Omental fat pad (tissue), 4 donors: ENCODE data around the gene ILK. TPM values are rescaled to one million over a fixed set of nuclear protein-coding genes. Genes with fewer than 3 reads are reported as not detected.

Experiments used
- ATAC-seq: fragments of 150-250 bp; one replicate; pipeline ENCODE4 v1.9.1; 2016; ENCODE audit warnings: mild to moderate bottlenecking, moderate library complexity; ENCODE audit not compliant: low FRiP score
- DNase-seq: peaks from one replicate; pipeline ENCODE4 v3.0.0-alpha.2; 2019; ENCODE audit warnings: low spot score
- CTCF ChIP-seq, 3 donors: fragments of 450-650 bp; IDR thresholded peaks; one replicate each; pipeline ENCODE4 v1.5.1; 2016 to 2017; ENCODE audit warnings: antibody characterized with exemption in 3 of 3, mild to moderate bottlenecking in 3 of 3, moderate library complexity in 2 of 3
- total RNA-seq, 4 donors: library from RNA; depleted of rRNA; stranded (reverse); fragments of >200 nt; gene quantifications; one replicate each; pipeline ENCODE4 v1.1.0, GENCODE V29; 2016

Gene ILK
- total RNA-seq, 4 donors from 2014 or later: 92.1 to 189 (median 118) TPM

DNA sequence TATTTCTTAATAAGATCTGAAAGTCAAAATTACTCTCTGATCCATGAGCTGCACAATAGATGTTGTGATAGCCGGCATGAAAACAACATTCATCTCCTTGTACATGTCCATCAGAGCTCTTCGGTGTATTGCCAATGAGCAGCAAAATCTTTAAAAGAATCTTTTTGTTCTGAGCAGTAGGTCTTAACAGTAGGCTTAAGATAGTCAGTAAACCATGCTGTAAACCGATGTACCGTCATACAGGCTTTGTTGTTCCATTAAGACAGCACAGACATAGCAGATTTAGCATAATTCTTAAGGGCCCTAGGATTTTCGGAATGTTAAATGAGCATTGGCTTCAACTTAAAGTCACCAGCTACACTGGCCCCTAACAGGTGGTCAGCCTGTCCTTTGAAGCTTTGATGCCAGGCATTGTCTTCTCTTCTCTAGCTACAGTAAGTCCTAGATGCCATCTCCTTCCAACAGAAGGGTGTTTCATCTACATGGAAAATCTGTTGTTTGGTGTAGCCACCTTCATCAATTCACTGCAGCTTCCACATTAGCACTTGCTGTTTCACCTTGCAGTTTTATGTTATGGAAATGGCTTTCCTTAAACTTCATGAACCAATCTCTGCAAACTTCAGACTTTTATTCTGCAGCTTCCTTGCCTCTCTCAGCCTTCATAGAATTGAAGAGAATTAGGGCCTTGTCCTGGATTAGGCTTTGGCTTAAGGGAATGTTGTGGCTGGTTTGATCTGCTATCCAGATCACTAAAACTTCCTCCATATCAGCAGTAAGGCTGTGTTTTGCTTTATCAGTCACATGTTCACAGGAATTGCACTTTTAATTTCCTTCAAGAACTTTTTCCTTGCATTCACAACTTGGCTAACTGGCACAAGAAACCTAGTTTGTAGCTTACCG lies 28.5 kb upstream of the ILK start:
- ATAC-seq: no peak
- TF ChIP-seq CTCF (IDR thresholded peaks at IDR 0.05): no peak
- no peak for DNase-seq

GRCh38 chr11:6576471-6577373 lies 26.9 kb upstream of the ILK start:
- TF ChIP-seq CTCF (IDR thresholded peaks at IDR 0.05): no peak
- DNase-seq (no peak), ATAC-seq (no peak)

GRCh38 chr11:6578134-6578533 lies 25.4 kb upstream of the ILK start:
- no peak for DNase-seq
- no peak for ATAC-seq
- TF ChIP-seq CTCF (IDR thresholded peaks at IDR 0.05): no peak

DNA sequence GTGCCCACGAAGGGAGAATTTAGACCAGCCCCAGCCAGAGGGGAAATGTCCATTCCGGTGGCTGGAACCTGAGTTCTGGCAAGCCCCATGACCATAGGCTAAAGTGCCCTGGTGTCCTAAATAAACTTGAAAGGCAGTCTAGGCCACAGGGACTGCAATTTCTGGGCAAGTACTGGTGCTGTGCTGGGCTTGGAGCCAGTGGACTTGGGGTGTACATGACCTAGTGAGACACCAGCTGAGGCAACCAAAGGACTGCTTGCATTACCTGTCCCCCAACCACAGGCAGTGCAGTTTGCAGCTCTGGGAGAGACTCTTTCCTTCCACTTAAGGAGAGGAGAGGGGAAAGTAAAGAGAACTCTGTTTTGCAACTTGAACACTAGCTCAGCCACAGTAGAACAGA lies 23.9 kb upstream of the ILK start:
- TF ChIP-seq CTCF (IDR thresholded peaks at IDR 0.05): no peak
- no peak for ATAC-seq

DNA sequence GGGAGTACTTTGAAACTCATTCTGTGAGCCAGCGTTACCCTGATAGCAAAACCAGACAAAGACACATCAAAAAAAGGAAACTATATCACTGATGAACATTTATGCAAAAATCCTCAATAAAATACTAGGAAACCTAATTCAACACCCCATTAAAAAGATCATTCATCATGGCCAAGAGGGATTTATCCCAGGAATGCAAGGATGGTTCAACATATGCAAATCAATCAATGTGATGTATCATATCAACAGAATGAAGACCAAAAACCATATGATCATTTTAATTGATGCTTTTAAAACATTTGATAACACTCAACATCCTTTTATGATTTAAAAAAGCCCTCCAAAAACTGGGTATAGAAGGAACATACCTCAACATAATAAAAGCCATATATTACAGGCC lies 20.0 kb upstream of the ILK start:
- DNase-seq: no peak
- no peak for ATAC-seq
- TF ChIP-seq CTCF (IDR thresholded peaks at IDR 0.05): no peak

More for the DNA sequence above, 23.9 kb upstream of the ILK start:
- DNase-seq: no peak

DNA sequence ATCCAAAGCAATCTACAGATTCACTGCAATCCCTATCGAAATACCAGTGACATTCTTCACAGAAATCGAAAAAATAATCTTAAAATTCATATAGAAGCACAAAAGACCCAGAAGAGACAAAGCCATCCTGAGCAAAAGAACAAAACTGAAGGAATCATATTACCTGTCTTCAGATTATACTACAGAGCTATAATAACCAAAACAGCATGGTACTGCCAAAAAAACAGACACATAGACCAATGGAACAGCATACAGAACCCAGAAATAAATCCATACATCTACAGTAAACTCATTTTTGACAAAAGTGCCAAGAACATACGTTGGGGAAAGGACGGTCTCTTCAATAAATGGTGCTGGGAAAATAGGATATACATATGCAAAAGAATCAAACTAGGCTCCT lies 19.0 kb upstream of the ILK start:
- DNase-seq (no peak), ATAC-seq (no peak)
- no peak for TF ChIP-seq CTCF (IDR thresholded peaks at IDR 0.05)
